Measurements from ENCODE around the gene CYP4F8. TPM values are rescaled to one million over a fixed set of nuclear protein-coding genes. Genes with fewer than 3 reads are reported as not detected.

The CYP4F8 gene
- total RNA-seq, 1 donor from 2014 or later: not detected

DNA sequence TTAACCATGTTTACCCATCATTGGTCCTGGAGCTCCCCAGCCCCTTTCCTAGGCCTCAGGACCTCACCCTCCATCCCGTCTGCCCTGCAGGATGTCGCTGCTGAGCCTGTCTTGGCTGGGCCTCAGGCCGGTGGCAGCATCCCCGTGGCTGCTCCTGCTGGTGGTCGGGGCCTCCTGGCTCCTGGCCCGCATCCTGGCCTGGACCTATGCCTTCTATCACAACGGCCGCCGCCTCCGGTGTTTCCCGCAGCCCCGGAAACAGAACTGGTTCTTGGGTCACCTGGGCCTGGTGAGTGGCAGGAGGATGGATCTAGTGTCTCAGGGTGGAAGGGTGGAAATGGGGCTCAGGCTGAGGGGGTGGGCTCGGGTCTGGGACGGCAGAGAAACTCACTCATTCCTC is 508 bp downstream of the CYP4F8 start:
- no peak for DNase-seq (ENCODE audit: low read depth, low spot score)

DNA sequence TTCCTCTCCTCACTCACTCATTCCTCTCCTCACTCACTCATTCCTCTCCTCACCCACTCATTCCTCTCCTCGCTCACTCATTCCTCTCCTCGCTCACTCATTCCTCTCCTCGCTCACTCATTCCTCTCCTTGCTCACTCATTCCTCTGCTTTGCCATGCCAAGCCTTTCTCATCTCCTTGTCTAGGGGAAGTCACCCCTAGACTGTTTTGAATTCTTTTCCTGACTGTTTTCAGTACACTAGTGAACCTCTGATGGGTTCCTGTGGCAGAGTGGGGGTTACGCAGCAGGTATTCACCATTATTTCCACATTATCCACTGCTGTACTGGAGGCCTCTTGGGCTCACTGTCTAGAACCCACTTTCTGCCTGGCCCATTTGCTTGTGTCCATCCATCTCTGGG is 1.2 kb downstream of the CYP4F8 start:
- no peak for DNase-seq (ENCODE audit: low read depth, low spot score)

DNA sequence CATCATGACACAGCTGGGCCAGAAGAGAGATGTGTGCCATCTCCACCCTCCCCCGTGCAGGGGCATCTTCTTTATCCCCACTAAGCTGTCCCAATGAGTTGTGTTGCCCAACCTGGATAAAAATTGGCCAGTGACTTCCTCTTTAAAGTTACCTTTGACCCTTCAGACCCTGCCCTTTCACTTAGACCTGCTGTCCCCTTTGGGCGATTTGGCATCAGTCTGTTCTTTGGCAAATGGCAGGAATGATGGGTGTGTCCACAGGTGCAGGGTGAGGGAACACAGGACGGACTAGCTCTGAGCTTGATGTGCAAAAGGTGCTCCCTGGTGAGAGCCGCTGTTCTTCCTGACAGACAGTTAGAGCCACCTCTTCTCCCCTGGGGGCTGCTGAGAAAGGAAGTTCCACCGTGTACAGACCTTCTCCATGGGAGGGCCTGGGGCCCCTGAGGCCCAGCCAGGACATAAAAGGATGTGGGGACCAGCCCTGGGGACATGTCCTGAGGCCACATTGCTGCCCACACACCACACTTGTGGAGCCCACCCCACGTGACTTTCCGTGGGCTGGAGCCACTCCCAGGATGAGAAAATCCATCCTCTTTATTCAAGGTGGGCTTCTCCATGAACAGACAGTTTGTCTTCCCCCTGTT is 1.7 kb downstream of the CYP4F8 start:
- no peak for DNase-seq (ENCODE audit: low read depth, low spot score)

DNA sequence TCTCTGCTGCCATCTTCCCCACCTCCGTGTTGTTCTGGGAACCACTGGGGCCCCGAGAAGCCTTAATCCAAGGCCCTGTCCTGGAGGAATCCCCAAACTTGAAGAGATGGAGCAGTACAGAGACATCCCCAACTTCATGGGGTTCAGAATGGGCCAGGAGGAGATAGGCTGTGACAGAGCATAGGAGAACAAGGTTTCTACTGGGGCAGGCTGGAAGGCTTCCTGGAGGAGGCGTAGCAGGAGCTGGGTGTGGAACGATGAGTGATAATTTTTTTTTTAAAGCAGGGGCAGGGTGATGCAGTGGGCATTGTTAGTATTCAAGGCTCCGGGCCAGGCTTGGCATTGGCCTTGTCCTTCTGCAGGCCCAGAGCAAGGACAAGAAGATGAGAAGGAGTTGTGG is 3.3 kb downstream of the CYP4F8 start:
- no peak for DNase-seq (ENCODE audit: low read depth, low spot score)

DNA sequence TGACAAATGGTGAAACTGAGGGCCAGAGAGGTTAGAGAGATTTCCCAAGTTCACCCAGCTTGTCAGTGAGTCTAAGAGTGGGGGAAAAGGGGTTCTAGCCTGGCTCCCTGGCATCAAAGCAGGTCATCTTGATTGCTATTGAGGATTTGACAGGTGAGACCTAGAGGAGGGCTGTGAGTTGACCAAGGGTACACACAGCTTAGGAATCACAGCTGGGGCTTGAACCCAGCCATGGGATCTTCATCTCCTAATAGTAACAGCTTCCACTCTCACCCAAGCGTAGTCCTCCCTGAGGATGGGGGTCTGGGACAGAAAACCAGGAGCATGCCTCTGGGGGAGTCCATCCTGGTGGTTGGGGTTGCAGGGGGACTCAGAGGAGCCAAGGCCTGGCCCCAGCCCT is 6.8 kb downstream of the CYP4F8 start:
- DNase-seq (ENCODE audit: low read depth, low spot score): no peak

DNA sequence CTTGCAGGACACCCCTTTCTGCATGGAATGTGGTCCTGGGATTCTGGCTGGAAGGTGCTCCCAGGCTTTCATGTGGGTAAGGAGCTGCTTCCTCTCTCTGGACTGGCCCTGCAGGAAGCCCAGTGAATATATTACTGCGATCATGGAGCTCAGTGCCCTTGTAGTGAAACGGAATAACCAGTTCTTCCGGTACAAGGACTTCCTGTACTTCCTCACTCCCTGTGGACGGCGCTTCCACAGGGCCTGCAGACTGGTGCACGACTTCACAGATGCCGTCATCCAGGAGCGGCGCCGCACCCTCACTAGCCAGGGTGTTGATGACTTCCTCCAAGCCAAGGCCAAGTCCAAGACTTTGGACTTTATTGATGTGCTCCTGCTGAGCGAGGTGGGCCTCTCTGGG is 8.0 kb downstream of the CYP4F8 start:
- DNase-seq (ENCODE audit: low read depth, low spot score): no peak

DNA sequence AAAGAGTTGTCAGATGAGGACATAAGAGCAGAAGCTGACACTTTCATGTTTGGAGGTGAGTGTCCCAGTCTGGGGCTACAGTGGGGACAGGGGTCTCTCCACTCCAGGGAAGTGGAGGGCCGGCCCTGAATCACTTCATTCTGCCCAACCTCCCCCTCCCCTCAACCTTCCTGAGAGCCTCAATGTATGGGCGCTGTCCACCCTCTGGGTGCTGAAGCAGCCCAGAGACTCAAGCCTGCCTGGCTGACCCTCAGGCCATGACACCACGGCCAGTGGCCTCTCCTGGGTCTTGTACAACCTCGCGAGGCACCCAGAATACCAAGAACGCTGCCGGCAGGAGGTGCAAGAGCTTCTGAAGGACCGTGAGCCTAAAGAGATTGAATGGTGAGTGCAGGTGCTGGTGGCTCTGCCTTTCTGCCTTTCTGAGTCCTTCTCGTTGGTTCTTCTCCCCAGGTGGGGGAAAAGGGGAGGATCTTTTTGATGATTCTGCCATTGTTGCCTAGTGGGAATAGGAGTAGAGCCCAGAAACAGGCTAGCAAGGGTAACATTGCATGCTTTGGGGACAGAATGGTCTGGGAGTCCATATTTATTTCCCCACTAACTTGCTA is 8.8 kb downstream of the CYP4F8 start:
- no peak for DNase-seq (ENCODE audit: low read depth, low spot score)

DNA sequence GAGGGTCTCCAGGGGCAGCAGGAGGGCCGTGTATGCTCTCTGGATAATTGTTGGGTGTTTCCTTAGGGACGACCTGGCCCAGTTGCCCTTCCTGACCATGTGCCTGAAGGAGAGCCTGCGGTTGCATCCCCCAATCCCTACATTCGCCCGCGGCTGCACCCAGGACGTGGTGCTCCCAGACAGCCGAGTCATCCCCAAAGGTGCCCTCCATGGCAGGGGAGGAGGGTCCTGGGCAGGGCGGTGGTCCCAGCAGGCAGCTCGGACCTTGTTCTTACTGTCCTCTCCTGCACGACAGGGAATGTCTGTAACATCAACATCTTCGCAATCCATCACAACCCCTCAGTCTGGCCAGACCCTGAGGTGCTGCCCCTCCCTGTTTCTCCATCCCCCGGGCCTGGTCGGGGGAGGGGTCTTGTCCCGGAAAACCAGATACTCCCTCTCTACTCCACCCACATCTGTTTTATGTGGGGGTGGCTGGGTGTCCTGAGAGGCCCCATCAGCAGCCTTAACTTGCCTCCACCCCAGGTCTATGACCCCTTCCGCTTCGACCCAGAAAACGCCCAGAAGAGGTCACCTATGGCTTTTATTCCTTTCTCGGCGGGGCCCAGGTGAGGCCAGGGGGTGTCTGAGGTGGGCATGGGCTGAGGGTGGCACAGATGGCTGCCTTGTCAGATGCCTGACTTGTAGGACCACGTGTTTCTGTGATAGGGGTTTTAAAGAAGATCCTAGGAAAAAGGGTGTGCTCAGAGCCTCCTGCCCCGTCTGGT is 13.4 kb downstream of the CYP4F8 start:
- DNase-seq (ENCODE audit: low read depth, low spot score): no peak

DNA sequence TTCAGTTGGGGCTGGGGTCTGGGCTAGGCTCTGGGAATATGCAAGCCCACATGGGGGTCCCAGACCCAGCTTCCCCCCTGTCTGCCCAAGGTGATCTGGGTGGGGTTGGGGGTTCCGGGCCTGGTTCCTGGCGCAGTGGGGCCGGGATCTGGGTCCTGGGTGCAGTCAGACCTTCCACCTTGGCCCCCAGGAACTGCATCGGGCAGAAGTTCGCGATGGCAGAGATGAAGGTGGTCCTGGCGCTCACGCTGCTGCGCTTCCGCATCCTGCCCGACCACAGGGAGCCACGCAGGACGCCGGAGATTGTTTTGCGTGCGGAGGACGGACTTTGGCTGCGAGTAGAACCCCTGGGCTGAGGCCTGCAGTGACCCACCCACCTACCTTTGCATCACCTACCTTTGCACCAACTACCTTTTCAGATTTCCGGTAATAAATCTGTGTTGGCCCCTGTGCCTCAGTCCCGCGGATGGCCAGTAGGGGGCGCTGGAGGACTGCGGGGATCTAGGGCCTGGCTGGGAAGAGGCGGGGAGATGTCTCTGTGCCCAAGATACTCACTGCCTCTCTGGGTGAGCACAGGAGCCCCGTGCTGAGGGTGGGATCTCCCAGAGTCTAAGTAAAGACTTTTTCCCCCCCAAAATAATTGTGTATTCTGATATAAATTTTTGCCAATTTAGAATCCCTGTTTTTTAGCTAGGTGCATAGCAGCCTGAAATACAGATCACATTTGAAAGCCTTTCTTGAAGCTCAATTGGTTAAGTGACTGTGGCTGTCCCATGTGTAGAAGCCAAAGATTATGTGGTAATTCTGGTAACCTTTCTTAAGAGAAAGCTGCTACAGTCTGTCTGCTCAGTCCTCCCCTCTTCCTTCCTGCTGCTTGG is 14.2 kb downstream of the CYP4F8 start:
- peak; percentile 8 for DNase-seq (ENCODE audit: low read depth, low spot score)

DNA sequence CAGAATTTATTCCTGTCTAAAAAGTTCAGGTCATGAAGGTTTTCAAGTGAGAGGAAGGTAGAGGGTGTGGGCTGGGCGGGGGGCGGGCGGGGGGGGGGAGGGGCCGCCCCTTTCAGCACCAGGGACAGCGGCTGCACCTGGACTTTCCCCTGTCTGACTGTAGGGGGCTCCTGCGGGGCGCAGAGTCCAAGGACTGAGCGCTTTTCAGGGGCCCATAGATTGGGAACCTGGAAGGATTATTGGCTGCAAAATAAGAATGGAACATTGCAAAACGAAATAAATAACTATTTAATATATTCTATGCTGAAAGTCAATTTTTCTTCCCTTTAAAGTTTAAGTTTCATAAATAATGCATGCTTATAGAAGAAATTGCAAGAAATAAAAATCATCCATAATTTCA is 16.8 kb downstream of the CYP4F8 start:
- no peak for DNase-seq (ENCODE audit: low read depth, low spot score)

DNA sequence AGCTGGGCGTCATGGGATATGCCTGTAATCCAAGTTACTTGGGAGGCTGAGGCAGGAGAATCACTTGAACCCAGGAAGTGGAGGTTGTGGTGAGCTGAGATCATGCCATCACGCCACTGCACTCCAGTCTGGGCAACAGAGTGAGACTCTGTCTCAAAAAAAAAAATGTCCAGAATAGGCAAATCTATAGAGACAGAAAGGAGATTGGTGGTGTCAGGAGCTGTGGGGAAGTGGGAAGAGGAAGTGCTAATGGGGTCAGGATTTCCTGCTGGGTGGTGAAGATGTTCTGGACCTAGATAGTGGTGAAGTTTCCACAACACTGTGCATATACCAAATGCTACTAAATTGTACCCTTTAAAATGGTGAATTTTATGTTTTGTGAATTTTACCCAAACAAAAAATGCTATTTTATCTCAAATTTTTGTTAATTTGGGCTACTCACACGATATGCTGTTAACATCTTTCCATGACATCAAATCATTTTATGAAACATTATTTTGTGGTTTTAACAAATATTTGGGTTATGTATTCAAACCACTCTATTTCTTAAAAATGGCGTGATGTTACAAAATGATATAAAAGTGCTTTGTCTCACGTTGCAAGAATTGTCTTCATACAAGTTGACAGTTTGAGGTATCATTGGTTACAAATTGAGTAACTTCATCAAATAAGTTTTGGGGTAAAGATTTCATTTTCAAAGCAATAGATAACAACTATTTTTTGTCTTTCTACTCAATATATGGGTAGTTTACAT is 18.2 kb downstream of the CYP4F8 start:
- no peak for DNase-seq (ENCODE audit: low read depth, low spot score)

DNA sequence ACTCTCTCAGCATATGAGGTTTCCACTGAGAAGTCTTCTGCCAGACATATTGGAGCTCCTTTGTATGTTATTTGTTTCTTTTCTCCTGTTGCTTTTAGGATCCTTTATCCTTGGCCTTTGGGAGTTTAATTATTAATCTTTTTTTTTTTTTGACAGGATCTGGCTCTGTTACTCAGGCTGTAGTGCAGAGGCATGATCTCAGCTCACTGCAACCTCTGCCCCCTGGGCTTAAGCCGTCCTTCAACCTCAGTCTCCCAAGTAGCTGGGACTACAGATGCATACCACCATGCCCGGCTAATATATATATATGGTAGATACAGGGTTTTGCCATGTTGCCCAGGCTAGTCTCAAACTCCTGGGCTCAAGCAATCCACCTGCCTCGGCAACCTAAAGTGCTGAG is 19.1 kb downstream of the CYP4F8 start:
- DNase-seq (ENCODE audit: low read depth, low spot score): no peak

DNA sequence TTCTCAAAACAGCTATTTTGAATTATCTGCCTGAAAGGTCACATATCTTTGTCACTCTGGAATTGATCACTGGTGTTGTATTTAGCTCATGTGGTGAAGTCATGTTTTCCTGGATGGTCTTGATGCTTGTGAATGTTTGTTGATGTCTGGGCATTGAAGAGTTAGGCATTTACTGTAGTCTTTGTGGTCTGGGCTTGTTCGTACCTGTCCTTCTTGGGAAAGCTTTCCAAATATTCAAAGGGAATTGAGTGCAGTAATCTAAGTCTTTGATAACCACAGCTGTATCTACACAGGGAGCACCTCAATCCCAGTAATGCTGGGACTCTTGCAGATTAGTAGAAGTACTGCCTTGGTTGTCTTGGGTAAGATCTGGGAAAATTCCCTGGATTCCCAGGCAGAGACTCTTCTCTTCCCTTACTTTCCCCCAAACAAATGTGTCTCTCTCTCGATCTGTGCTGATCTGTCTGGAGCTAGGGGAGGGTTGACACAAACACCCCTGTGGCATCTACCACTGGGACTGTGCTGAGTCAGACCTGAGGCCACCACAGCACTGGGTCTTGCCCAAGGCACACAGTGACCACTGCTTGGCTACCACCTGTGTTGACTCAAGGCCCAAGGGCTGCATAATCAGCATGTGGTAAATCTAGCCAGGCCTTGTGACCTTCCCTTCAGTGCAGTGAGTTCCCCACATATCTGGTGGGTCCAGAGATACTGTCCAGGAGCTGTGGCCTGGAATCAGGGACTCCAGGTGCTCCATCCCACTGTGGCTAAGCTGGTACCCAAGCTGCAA is 20.2 kb downstream of the CYP4F8 start:
- no peak for DNase-seq (ENCODE audit: low read depth, low spot score)

DNA sequence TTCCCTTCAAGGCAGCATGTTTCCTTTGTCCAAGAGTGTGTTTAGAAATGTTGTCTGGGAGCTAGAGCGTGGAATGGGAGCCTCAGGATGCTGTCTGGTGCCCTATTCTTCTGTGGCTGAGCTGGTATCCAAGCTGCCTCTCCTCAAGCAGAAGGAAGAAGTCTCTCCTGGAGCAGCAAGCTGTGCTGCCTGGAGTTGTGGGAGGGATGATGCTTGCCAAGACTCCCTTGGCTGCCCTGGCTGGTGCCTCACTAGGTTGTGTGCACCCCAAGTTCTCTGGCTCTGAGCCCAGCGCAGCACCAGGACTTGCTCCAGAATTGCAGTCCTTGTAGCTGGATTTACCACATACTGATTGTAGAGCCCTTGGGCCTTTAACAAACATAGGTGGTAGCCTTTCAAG is 21.0 kb downstream of the CYP4F8 start:
- no peak for DNase-seq (ENCODE audit: low read depth, low spot score)

DNA sequence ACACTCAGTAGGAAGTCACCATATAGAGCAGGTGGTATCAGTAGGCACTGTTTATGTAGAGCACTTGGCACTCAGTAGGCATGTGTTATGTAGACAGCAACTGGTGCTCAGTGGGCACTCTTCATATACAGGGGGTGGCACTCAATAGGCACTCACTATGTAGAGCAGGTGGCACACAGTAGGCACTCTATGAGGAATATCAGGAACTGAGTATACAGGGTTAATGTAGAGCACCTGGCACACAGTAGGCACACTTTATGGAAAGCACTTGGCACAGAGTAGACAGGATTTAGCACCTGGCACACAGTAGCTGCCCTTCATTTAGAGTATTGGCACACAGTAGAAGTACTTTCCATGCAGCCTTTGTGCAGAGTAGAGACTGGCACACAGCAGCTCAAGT is 24.6 kb downstream of the CYP4F8 start:
- no peak for DNase-seq (ENCODE audit: low read depth, low spot score)

DNA sequence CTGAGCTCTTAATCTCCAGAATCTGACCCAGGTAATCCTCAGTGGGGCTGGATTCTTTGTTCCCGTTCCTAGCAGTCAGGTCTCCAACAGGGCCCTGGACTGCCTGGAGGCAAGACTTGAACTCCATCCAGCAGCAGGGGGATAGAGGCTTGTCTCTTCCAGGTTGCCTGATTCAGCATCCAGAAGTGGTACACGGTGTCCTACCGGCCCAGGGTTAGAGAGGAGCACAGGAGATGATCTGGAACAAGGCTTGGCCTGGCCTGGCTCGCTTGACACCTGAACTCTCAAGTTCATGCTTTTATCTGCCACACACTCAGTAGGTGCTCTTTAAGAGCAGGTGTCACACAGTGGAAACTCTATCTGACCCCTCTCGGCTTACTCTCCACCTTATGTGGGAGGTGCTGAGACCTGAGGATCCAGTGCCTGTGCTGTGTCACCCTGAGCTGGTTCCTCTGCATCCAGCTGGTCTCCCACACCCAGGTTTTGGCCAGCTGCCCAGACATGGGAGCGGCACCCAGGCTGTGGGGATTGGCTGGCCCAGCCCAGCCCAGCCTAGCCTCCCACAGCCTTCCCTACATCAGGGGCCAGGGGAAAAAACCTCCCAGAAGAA is 25.4 kb downstream of the CYP4F8 start, which contains the start of gene CYP4F3:
TSS of gene CYP4F3 (plus strand) at position 604 of the 610 bp plus-strand sequence. CDS start 519 bp downstream, outside the sequence.
- no peak for DNase-seq (ENCODE audit: low read depth, low spot score)

DNA sequence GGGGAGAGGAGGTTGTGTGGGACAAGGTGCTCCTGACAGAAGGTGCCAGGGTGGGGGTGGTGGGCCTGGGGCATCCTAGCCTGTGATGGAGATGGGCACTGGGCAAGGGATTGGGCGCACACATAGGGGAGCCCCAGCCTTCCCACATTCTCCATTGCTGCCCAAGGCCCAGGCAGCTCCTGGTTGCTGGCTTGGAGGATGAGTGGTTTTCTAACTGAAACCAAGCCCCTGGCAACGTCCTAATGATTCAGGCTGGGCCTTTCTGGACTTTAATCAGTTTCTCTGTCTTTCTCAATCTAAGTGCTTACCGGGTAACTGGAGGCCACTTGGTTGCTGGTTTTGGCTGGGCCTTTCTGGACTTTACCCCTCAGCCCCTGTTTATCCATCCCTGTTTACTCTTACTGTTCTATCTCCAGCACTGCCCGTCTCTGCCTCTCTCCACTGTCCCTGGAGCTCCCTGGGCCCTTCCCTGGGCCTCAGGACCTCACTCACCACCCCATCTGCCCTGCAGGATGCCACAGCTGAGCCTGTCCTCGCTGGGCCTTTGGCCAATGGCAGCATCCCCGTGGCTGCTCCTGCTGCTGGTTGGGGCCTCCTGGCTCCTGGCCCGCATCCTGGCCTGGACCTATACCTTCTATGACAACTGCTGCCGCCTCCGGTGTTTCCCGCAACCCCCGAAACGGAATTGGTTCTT is 26.0 kb downstream of the CYP4F8 start:
- no peak for DNase-seq (ENCODE audit: low read depth, low spot score)

DNA sequence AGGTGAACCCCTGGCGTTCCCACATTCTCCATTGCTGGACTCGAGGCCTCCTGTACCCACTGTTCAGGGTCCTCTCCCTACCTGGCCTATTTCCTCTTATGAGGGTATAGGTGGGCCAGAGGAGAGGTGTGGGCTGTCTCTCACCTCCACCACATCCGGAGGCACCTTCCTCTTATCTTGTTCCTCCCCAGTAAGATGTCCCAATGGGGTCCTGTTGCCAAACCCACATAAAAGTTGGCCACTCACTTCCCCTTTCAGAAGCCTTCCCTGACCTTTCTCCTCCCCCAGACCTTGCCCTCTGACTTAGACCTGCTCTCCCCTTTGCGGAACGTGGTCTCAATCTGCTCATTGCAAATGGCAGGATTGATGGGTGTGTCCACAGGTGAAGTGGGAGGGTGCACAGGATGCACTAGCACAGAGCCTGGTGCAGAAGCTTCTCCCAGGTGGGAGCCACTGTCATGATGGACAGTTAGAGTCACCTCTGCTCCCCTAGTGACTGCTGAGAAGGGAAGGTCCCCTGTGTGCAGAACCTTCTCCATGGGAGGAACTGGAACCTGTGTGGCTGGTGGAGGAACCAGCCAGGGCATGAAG is 27.0 kb downstream of the CYP4F8 start:
- no peak for DNase-seq (ENCODE audit: low read depth, low spot score)

DNA sequence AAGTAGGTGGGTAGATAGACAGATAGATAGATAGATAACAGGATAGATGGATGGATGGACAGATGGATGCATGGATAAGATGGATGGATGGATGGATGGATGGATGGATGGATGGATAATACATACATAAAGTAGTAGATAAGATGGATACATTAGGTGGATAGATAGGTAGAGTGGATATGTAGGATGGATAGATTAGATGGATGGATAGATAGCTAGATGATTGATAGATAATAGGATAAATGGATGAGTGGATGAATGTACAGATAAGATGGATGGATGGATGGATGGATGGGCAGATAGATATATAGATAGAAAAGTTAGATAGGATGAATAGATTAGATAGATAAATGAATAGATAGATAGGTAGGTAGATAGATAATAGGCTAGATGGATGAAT is 27.8 kb downstream of the CYP4F8 start:
- DNase-seq (ENCODE audit: low read depth, low spot score): no peak

Measured in pulmonary artery endothelial cell (primary cell).